Measurements from ENCODE around the gene AKR1B15. TPM values are rescaled to one million over a fixed set of nuclear protein-coding genes. Genes with fewer than 3 reads are reported as not detected.

AKR1B15 gene
- total RNA-seq, 2 experiments from 2014 or later, result not detected

DNA sequence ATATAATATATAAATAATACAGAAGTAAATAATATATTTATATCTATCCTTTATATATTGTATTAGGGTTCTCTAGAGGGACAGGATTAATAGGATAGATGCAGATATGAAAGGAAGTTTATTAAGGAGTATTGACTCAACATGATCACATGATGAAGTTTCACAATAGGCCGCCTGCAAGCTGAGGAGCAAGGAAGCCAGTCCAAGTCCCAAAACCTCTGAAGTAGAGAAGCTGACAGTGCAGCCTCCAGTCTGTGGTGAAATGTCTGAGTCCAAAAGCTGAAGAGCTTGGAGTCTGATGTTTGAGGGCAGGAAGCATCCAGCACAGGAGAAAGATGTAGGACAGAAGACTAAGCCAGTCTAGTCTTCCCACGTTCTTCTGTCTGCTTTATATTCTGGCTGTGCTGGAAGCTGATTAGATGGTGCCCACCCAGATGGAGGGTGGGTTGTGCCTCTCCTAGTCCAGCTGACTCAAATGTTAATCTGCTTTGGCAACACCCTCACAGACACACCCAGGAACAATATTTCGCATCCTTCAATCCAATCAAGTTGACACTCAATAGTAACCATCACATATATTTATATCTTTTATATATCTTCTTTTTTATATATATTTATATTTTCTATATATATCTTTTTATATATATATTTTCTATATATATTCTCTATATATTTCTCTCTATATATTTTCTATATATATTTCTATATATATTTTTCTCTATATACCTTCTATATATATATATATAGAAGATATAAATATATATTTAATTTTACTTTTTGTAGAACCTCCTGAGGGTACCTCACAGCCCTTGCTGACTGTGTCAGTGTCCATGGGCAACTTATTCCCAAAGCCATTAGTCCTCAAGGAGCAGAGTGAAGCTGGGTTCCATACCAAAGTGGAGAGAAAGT is 46.2 kb upstream of the AKR1B15 start:
- CTCF ChIA-PET, result interaction anchor here (1.1 kb wide), 1 partner anchor 28 kb away, joined by 3 read pairs; no protein-coding TSS in a partner anchor
- Histone ChIP-seq H3K27me3 (ENCODE audit: control insufficient read depth in 1 of 2, insufficient read depth in 2 of 2, low read length in 2 of 2) (no peaks in the 10 kb centered on the region), H3K27ac (ENCODE audit: low read depth in 1 of 2, low read length in 2 of 2) (no peak overlapping the region), H3K4me1 (ENCODE audit: insufficient read depth, low read length) (no peaks in the 10 kb centered on the region), H3K9me3 (ENCODE audit: control insufficient read depth in 1 of 2, insufficient read depth in 1 of 2, low read length in 2 of 2) (no peaks in the 10 kb centered on the region), H3K4me3 (ENCODE audit: low read length) (no peak overlapping the region), H3K36me3 (ENCODE audit: insufficient read depth, low read length) (no peaks in the 10 kb centered on the region)
- H3K9me3 Mint-ChIP-seq, result no peaks in the 10 kb centered on the region
- no peaks in the 10 kb centered on the region for H3K36me3 Mint-ChIP-seq (ENCODE audit: low read depth)
- DNase-seq (peak in 2 of 14 experiments; percentile 27 to 32), ATAC-seq (ENCODE audit: poor library complexity) (no peak)
- intact Hi-C loops (cut with DNase I, micrococcal nuclease), result no loop called here
- H3K27me3 Mint-ChIP-seq, result peaks cover 18% of the 10 kb centered on the region
- no peak overlapping the region for H3K4me3 Mint-ChIP-seq
- POLR2A ChIA-PET, result no interaction called here
- no peak for TF ChIP-seq CTCF (IDR thresholded peaks at IDR 0.05)
- H3K27ac Mint-ChIP-seq, result no peak overlapping the region
- no peaks in the 10 kb centered on the region for H3K4me1 Mint-ChIP-seq (ENCODE audit: low read depth)

DNA sequence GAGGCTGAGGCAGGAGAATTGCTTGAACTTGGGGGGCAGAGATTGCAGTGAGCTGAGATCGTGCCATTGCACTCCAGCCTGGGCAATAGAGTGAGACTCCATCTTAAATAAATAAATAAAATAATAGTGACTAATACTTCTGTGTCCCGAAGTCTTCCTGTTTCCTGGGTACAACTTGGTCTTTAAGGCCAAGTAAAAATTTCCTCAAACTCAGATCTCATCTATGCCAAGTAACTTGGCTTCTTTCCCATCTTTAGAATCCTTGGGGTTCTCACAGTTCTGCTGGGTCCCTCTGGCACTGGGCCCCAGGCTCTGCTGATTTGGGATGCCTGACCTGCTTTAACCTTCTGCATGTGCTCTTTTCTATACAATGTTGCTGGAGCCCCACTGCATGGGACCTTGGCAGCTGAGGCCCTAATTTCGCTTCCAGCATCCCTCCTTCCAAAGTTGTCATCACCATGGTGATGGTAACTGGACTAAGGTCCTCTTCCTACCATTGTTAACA is 44.2 kb upstream of the AKR1B15 start:
- no peak for TF ChIP-seq CTCF (IDR thresholded peaks at IDR 0.05)
- H3K4me1 Mint-ChIP-seq (ENCODE audit: low read depth), result no peaks in the 10 kb centered on the region
- H3K27me3 ChIP-seq (ENCODE audit: control insufficient read depth in 1 of 2, insufficient read depth in 2 of 2, low read length in 2 of 2), result no peaks in the 10 kb centered on the region
- H3K27ac Mint-ChIP-seq, result no peak overlapping the region
- no peak overlapping the region for H3K27ac ChIP-seq (ENCODE audit: low read depth in 1 of 2, low read length in 2 of 2)
- intact Hi-C loops (cut with DNase I, micrococcal nuclease), result no loop called here
- H3K9me3 Mint-ChIP-seq, result no peaks in the 10 kb centered on the region
- H3K36me3 ChIP-seq (ENCODE audit: insufficient read depth, low read length), result no peaks in the 10 kb centered on the region
- CTCF ChIA-PET, result no interaction called here
- H3K27me3 Mint-ChIP-seq, result peaks cover 9% of the 10 kb centered on the region
- H3K4me3 Mint-ChIP-seq, result no peak overlapping the region
- DNase-seq (no peak), ATAC-seq (ENCODE audit: poor library complexity) (no peak)
- no peak overlapping the region for H3K4me3 ChIP-seq (ENCODE audit: low read length)
- no peaks in the 10 kb centered on the region for H3K4me1 ChIP-seq (ENCODE audit: insufficient read depth, low read length)
- H3K9me3 ChIP-seq (ENCODE audit: control insufficient read depth in 1 of 2, insufficient read depth in 1 of 2, low read length in 2 of 2), result no peaks in the 10 kb centered on the region
- H3K36me3 Mint-ChIP-seq (ENCODE audit: low read depth), result no peaks in the 10 kb centered on the region
- POLR2A ChIA-PET, result no interaction called here

- Mint-ChIP-seq H3K4me3 (no peak overlapping the region), H3K9me3 (no peaks in the 10 kb centered on the region), H3K27ac (no peak overlapping the region), H3K4me1 (ENCODE audit: low read depth) (no peaks in the 10 kb centered on the region), H3K36me3 (ENCODE audit: low read depth) (no peaks in the 10 kb centered on the region), H3K27me3 (peaks cover 4% of the 10 kb centered on the region)
- no peak for TF ChIP-seq CTCF (IDR thresholded peaks at IDR 0.05)
- H3K36me3 ChIP-seq (ENCODE audit: insufficient read depth, low read length), result no peaks in the 10 kb centered on the region
- no peaks in the 10 kb centered on the region for H3K9me3 ChIP-seq (ENCODE audit: control insufficient read depth in 1 of 2, insufficient read depth in 1 of 2, low read length in 2 of 2)
- H3K27ac ChIP-seq (ENCODE audit: low read depth in 1 of 2, low read length in 2 of 2), result no peak overlapping the region
- DNase-seq, result no peak
- intact Hi-C loops (cut with DNase I, micrococcal nuclease), result no loop called here
- CTCF ChIA-PET, result no interaction called here
- no peak for ATAC-seq (ENCODE audit: poor library complexity)
- no peaks in the 10 kb centered on the region for H3K27me3 ChIP-seq (ENCODE audit: control insufficient read depth in 1 of 2, insufficient read depth in 2 of 2, low read length in 2 of 2)
- POLR2A ChIA-PET, result no interaction called here
- H3K4me3 ChIP-seq (ENCODE audit: low read length), result no peak overlapping the region
- no peaks in the 10 kb centered on the region for H3K4me1 ChIP-seq (ENCODE audit: insufficient read depth, low read length)
Observed at GRCh38 chr7:134505856-134506255, 43.1 kb upstream of the AKR1B15 start.

Data from CD4-positive, alpha-beta T cell (primary cell).